Measurements from ENCODE around the gene NR3C2.
"Not testable (repeated sequence)": the region's sequence is repeated elsewhere in the genome, so short reads cannot be mapped to it uniquely, and the experiment has no call there.

NR3C2 gene

DNA sequence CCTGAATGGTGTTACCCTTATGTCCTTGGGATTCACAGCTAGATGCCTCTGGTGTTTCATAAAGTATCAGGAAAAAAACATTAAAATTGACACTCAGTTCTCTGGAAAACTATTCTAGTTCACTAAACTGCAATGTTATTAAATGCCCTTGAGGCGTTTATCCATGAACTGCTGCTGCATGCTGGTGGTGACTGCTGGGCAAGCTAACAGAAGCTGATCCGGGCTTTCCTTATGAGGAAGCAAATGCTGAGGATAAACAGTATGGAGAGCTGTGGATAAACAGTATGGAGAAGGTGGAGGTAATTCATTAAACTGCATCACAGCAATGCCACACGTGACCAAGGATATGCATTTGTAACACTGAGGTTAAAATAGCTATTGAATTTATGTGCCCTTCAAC is 227.0 kb downstream of the NR3C2 start:
- DNase-seq (ENCODE audit: low read depth), result no peak

DNA sequence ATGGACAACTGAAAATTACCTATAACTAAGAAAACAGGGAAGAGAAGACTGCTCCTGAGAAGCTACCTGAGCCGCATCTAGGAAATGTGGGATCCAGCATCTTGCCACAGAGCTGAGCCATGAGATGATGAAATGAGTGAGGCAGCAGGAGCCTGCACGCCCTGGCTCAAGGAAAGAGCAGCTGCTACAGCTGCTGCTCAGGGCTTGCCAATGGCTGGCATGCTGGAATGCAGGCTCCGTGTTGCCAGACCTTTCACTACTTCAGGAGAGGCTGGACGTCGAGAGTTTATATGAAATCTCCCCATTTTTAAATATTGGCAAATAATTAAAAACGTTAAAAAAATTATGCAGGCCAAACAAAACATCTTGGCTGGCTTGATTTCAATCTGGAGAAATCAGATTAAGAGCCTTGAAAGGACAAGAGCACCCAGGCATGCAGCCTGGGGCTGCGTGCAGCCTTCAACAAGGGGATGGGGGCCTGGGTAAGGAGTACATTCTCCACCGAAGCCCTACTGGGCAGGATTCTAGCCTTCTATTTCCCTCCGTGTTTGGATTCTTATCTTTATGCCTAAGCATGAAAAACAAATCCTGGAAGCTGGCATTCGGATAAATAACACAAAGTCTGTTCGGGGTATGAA is 227.6 kb downstream of the NR3C2 start:
- no peak for DNase-seq (ENCODE audit: low read depth)

GRCh38 chr4:148211533-148211932 is 230.7 kb downstream of the NR3C2 start:
- DNase-seq (ENCODE audit: low read depth), result no peak

GRCh38 chr4:148210661-148211060 is 231.6 kb downstream of the NR3C2 start:
- no peak for DNase-seq (ENCODE audit: low read depth)

DNA sequence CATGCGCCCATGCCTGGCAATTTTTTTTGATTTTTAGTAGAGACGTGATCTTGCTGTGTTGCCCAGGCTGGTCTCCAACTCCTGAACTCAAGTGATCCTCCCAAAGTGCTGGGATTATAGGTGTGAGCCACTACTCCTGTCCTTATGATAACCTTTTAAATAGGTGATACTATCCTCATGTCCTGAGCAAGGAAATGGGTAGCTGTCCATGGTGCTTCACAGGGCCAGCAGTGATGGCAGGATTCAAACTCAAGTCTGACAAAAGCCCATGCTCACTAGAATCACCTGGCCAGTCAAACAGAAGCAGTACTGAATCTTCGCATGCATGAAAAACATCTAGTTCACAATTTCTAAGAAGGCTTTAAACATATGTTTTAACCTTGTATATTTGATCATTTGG is 235.1 kb downstream of the NR3C2 start:
- no peak for DNase-seq (ENCODE audit: low read depth)

DNA sequence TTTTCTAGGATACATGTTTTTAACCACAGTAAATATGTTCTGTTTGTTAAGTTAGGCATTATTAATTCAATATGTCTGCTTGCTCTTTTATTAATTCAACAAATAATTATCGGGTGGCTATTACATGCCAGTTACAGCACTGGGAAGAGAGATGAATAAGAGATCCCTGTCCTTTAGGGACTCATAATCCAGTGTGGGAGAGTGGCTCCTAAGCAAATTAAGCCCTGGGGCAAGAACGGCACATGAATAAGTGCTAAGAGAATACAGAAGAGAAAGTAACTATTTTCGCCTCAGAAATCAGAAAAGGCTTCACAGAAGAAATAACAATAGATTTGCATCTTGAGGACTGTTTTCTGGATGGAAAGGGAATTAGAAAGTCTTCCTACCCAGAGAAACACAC is 236.7 kb downstream of the NR3C2 start:
- DNase-seq (ENCODE audit: low read depth), result no peak

- DNase-seq (ENCODE audit: low read depth), result no peak
Measured at GRCh38 chr4:148204892-148205291, 237.3 kb downstream of the NR3C2 start.

- DNase-seq (ENCODE audit: low read depth), result no peak
Measured at GRCh38 chr4:148204171-148204570, 238.0 kb downstream of the NR3C2 start.

DNA sequence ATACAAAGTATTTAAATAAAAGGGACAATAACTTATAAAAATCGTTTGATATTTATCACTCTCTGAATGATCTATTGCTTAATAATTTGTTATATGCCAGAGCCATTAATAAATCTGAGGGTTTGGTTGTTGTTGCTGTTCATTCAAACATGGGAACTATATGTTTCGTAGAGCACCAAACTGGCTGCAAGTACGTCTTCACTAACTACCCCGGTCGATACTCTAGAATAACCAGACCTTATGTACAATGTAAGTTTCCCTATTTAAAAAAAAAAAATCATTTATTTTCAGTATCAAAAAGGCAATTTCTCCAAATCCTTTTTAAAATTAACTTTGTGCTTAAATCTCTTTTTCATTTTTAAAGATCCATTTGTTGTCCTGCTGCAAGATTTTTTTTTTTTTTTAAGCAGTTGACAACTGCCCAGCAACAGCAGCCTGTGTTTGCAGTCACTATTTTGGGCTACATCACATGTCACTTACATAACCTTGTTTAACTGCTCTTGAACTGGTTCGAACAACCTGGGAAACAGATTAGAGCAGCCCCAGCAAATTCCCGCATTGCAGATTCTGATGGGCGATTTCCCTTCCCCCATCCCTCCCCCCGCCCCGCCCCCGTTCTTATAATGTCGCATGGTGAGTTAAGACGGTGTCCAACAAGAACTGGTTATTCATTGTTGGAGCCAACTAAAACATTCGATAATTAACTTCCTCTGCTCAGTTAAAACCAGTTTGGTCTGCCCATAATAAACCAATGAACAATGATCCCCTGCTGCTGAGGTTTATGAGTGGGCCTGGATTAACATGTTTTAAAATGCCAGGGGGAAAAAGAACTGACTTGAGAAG is 238.9 kb downstream of the NR3C2 start:
- no peak for DNase-seq (ENCODE audit: low read depth)

DNA sequence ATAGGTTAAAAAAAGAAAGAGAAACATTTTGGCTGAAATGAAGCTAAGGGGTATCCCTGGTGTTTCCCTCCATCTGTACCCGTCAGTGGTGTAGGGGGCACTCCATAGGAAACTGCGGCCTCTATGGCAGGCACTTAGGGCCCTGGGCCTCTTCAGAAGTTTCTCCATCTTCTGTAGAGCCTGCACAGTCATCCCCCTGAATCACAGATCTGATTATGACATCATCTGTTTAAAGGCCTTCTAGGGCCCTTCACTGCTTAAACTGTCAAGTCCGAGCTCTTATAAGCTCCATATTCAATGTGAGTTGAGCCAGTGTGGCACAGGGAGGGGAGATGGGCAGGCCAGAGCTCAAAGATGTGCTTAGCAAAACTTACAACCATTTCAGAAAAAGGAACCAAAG is 241.3 kb downstream of the NR3C2 start:
- DNase-seq (ENCODE audit: low read depth), result no peak

DNA sequence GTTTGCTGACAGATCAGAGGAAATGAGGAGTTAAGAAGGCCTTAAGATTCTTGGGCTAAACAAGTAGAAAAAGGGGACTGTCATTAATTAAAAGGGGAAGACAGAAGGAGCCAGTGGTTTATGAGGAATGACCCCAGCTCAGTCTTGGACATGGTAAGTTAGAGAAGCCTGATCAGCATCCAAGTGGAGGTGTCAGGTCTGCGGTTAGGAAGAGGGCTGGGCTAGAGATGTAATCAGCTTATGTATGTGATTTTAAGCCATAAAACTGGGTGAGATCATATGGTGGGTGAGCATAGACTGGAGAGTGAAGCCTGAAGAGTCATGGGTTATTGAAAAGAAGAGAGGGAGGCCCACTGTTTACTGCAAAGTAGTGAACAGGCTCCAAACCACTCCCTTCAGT is 246.1 kb downstream of the NR3C2 start:
- DNase-seq (ENCODE audit: low read depth), result no peak

DNA sequence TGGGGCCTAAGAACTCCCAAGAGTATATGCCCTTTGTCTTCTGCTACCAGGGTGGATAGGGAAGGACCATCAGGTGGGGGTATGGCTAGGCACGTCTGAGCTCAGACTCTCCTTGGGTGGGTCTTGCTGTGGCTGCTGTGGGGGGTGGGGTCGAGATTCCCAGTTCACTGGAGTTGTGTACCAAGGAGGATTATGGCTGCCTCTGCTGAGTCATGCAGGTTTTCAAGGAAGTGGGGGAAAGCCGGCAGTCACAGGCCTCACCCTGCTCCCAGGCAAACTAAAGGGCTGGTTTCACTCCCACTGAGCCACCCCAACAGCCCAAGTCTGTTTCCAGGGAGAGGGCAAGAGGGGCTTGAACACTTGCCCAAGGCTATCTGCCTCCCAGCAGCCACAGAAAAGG is 249.7 kb downstream of the NR3C2 start:
- no peak for DNase-seq (ENCODE audit: low read depth)

GRCh38 chr4:148187454-148188222 is 254.6 kb downstream of the NR3C2 start:
- DNase-seq (ENCODE audit: low read depth), result not testable (repeated sequence)

DNA sequence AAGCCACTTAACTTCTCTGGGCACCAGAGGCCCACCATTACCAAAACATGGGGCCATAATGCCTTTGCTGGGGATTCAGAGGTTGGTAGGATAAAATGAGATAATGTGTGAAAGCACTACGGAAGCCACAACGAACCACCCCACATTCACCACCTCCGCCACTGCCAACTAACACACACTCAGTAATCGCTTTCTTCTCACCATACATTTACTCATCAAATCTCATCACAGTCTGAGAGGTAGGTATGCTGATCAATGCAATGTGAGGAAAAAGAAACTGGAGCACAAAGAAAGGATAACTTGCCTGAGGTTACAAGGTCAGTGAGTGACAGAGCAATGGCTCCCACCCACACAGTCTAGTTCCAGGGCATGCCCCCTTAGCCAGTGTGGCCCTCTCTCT is 257.3 kb downstream of the NR3C2 start:
- no peak for DNase-seq (ENCODE audit: low read depth)

- no peak for DNase-seq (ENCODE audit: low read depth)
Measured at GRCh38 chr4:148182230-148182911, 259.8 kb downstream of the NR3C2 start.

- no peak for DNase-seq (ENCODE audit: low read depth)
Measured at GRCh38 chr4:148173397-148174017, 268.7 kb downstream of the NR3C2 start.

- no peak for DNase-seq (ENCODE audit: low read depth)
Measured at GRCh38 chr4:148171596-148171995, 270.6 kb downstream of the NR3C2 start.

DNA sequence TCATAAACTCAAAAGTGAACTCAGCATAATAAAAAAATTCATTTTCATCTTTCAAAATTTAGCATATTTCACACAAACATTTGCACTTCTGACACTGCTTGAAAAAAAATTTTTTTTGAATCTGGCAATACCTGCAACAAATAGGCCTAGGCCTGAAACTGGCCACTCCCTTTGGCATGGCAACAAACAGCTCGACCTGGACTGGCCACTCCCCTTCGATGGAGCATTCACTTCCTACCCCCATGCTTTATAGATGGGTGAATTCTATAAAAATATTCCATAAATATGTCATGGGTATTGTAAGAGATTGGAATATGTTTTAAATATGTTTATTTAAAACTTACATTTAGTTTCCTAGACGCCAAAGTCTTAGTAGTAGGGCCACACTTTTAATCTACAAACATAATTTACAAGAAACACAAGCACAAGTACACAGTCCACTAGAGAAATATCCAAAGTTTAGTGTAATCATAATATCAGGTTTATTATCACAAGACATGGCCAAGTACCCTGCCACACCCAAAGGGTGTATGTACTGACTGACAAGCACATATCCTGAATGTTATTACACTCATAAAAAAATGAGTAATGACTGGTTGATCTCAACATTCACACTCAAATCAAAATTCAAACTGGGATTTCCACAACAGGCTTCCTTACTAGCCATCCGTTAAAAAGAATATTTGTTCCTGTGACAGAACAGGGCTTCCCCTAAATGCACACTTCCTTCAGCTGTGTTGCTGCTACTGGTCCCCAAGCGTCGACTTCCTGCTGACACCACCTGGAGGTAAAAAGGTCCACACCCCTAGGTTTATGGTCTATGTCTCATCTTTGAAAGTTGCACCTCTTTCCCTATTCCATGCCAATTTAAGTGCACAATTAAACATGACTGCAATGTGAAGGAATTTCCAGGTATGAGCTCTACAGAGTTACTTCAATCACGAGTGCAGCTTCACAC is 271.5 kb downstream of the NR3C2 start:
- no peak for DNase-seq (ENCODE audit: low read depth)

- DNase-seq (ENCODE audit: low read depth), result no peak
Measured at GRCh38 chr4:148166132-148166591, 276.1 kb downstream of the NR3C2 start.

GRCh38 chr4:148164557-148164956 is 277.7 kb downstream of the NR3C2 start:
- no peak for DNase-seq (ENCODE audit: low read depth)

- DNase-seq (ENCODE audit: low read depth), result no peak
Measured at GRCh38 chr4:148162991-148163390, 279.2 kb downstream of the NR3C2 start.
